SK-N-MC (cell line): ENCODE data around the gene P2RY12.

Source experiments
- EZH2 ChIP-seq: fragments of 200-600 bp; sonication (generic); IDR thresholded peaks from one replicate; pipeline ENCODE4 v1.6.1; 2017; ENCODE audit warnings: antibody characterized with exemption
- FOXP2 ChIP-seq: optimal IDR thresholded peaks from 2 replicates; pipeline ENCODE3; 2011; ENCODE audit warnings: mild to moderate bottlenecking, moderate library complexity; ENCODE audit not compliant: insufficient read depth; ENCODE audit errors: extremely low read length, control extremely low read depth
- POLR2AphosphoS5 ChIP-seq: IDR thresholded peaks from 2 replicates; pipeline ENCODE4 v1.6.1; 2012; ENCODE audit warnings: mild to moderate bottlenecking, low read depth, low read length, borderline replicate concordance

DNA sequence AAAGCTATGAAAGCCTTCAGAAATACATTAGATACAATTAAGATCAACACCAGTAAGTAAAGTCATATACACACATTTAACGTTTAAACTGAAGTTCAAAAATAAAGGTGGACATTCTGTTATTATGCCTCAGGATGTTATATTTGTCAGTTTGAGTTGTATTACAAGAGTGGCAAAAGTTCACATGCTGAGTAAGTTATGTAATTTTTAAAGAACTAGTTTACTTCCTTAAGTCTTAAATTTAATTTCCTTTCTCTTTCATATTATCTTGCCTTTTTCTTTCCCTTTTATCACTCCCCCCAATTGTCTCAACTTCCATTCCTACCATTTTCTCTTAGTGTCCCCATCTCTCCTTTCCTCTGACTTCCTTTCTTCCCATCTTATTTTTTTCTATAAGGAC is 63.0 kb downstream of the P2RY12 start:
- TF ChIP-seq POLR2AphosphoS5, result no peak
- no peak for TF ChIP-seq EZH2
- TF ChIP-seq FOXP2, result no peak
